HG02852 (cell line): ENCODE results near the gene WASHC2C.
"Not testable (repeated sequence)": the region's sequence is repeated elsewhere in the genome, so short reads cannot be mapped to it uniquely, and the experiment has no call there.

Experiments used
- ATAC-seq: cut with Tn5 transposase; IDR thresholded peaks from one replicate; pipeline ENCODE4 v1.9.1; 2021; ENCODE audit warnings: mild to moderate bottlenecking, moderate library complexity; ENCODE audit not compliant: unreplicated experiment

The WASHC2C gene

GRCh38 chr10:45726703-45727420 is at the start of gene WASHC2C:
Gene WASHC2C (plus strand): TSS chr10:45727266. CDS start chr10:45727318, 52 bp downstream.
- peak; percentile 93 for ATAC-seq

GRCh38 chr10:45678467-45678866 is 48.6 kb upstream of the WASHC2C start:
- ATAC-seq, result not testable (repeated sequence)

GRCh38 chr10:45710200-45710796 is 16.8 kb upstream of the WASHC2C start:
- peak; percentile 93 for ATAC-seq

- ATAC-seq, result not testable (repeated sequence)
These were observed 15.8 kb upstream of the WASHC2C start for GRCh38 chr10:45711223-45711622.

- not testable (repeated sequence) for ATAC-seq
These were observed 10.0 kb upstream of the WASHC2C start for GRCh38 chr10:45717053-45717452.

GRCh38 chr10:45717642-45718041 is 9.4 kb upstream of the WASHC2C start:
- not testable (repeated sequence) for ATAC-seq

- ATAC-seq, result not testable (repeated sequence)
These were observed 5.6 kb upstream of the WASHC2C start for GRCh38 chr10:45721503-45721902.

GRCh38 chr10:45723851-45724250 is 3.2 kb upstream of the WASHC2C start:
- not testable (repeated sequence) for ATAC-seq

GRCh38 chr10:45727421-45727965 is 427 bp downstream of the WASHC2C start:
- peak; percentile 56 for ATAC-seq

- not testable (repeated sequence) for ATAC-seq
These were observed 7.4 kb downstream of the WASHC2C start for GRCh38 chr10:45734449-45734848.

- ATAC-seq, result not testable (repeated sequence)
These were observed 7.8 kb downstream of the WASHC2C start for GRCh38 chr10:45734867-45735266.

- ATAC-seq, result not testable (repeated sequence)
These were observed 14.5 kb downstream of the WASHC2C start for GRCh38 chr10:45741559-45741958.

- not testable (repeated sequence) for ATAC-seq
These were observed 14.9 kb downstream of the WASHC2C start for GRCh38 chr10:45742014-45742413.

- ATAC-seq, result not testable (repeated sequence)
These were observed 24.1 kb downstream of the WASHC2C start for GRCh38 chr10:45751141-45751540.

- not testable (repeated sequence) for ATAC-seq
These were observed 25.1 kb downstream of the WASHC2C start for GRCh38 chr10:45752210-45752609.

- ATAC-seq, result not testable (repeated sequence)
These were observed 27.0 kb downstream of the WASHC2C start for GRCh38 chr10:45753979-45754495.

GRCh38 chr10:45755083-45755482 is 28.0 kb downstream of the WASHC2C start:
- ATAC-seq, result not testable (repeated sequence)

- not testable (repeated sequence) for ATAC-seq
These were observed 29.0 kb downstream of the WASHC2C start for GRCh38 chr10:45756065-45756464.

- not testable (repeated sequence) for ATAC-seq
These were observed 30.8 kb downstream of the WASHC2C start for GRCh38 chr10:45757661-45758396.

GRCh38 chr10:45761622-45762021 is 34.6 kb downstream of the WASHC2C start:
- ATAC-seq, result peak; percentile 60

- not testable (repeated sequence) for ATAC-seq
These were observed 36.0 kb downstream of the WASHC2C start for GRCh38 chr10:45763037-45763436.
